SK-N-SH (cell line): ENCODE data around the gene CNN2. TPM values are rescaled to one million over a fixed set of nuclear protein-coding genes. Genes with fewer than 3 reads are reported as not detected.

Source experiments
- CTCF ChIA-PET: fragments of 300-600, 350-600 bp; formaldehyde crosslinking; extraction: SDS; loops from one replicate; lab custom pipeline; 2021; lab: Yijun Ruan, JAX
- POLR2A ChIA-PET: fragments of 350-600 bp; sonication (Branson Sonifier 250); formaldehyde crosslinking; extraction: SDS; loops from one replicate; lab custom pipeline; 2020; ENCODE audit warnings: antibody characterized with exemption, inconsistent platforms; lab: Yijun Ruan, JAX
- DNase-seq: peaks from one replicate; pipeline ENCODE4 v3.0.0; 2012
- H2AFZ ChIP-seq: fragments of 200-600 bp; sonication (generic); 2 replicates; pipeline ENCODE4 v1.8.1; 2016; ENCODE audit warnings: antibody characterized with exemption, mild to moderate bottlenecking, low read depth
- H3F3A ChIP-seq: fragments of 200-600 bp; sonication (generic); replicated peaks from 2 replicates; pipeline ENCODE3; 2016; ENCODE audit warnings: antibody characterized with exemption, mild to moderate bottlenecking; ENCODE audit not compliant: insufficient read depth
- H3K27ac ChIP-seq, 2 experiments: fragments of 200-500 bp in 1 of 2; fragments of 200-600 bp in 1 of 2; sonication (Bioruptor generic) in 1 of 2; sonication (generic), shearing (Covaris generic) in 1 of 2; 2 replicates each; pipeline versions ENCODE4 v1.5.1 to v1.6.1; 2014 to 2016; ENCODE audit warnings: low read depth in 2 of 2, inconsistent platforms in 1 of 2, low read length in 1 of 2, mild to moderate bottlenecking in 1 of 2, mixed read lengths in 1 of 2
- H3K27me3 ChIP-seq: fragments of 200-600 bp; sonication (generic), shearing (Covaris generic); 2 replicates; pipeline ENCODE4 v1.6.1; 2016; ENCODE audit warnings: mixed run types; ENCODE audit not compliant: insufficient read depth
- H3K36me3 ChIP-seq, 2 experiments: fragments of 200-500 bp in 1 of 2; fragments of 200-600 bp in 1 of 2; sonication (Bioruptor generic) in 1 of 2; sonication (generic) in 1 of 2; replicated peaks in 1 of 2; 2 replicates each; pipeline versions ENCODE3 to v1.5.1; 2014 to 2016; ENCODE audit warnings: low read length in 1 of 2, mild to moderate bottlenecking in 1 of 2; ENCODE audit not compliant: insufficient read depth in 2 of 2, control insufficient read depth in 1 of 2
- H3K4me1 ChIP-seq, 2 experiments: fragments of 200-500 bp in 1 of 2; fragments of 200-600 bp in 1 of 2; sonication (Bioruptor generic) in 1 of 2; sonication (generic), shearing (Covaris generic) in 1 of 2; 2 replicates each; pipeline versions ENCODE4 v1.5.1 to v1.6.1; 2014 to 2016; ENCODE audit warnings: low read depth in 1 of 2, low read length in 1 of 2, mixed run types in 1 of 2; ENCODE audit not compliant: insufficient read depth in 2 of 2, control insufficient read depth in 1 of 2
- H3K4me2 ChIP-seq: fragments of 200-600 bp; sonication (generic), shearing (Covaris generic); 2 replicates; pipeline ENCODE4 v1.6.1; 2017; ENCODE audit warnings: mixed run types
- H3K4me3 ChIP-seq, 2 experiments: fragments of 200-500 bp in 1 of 2; fragments of 200-600 bp in 1 of 2; sonication (Bioruptor generic) in 1 of 2; sonication (generic), shearing (Covaris generic) in 1 of 2; 2 replicates each; pipeline versions ENCODE4 v1.5.1 to v1.8.1; 2014 to 2016; ENCODE audit warnings: low read depth in 2 of 2, inconsistent platforms in 1 of 2, low read length in 1 of 2, mild to moderate bottlenecking in 1 of 2, mixed read lengths in 1 of 2, moderate library complexity in 1 of 2
- H3K79me2 ChIP-seq: fragments of 200-600 bp; sonication (generic); 2 replicates; pipeline ENCODE4 v1.8.1; 2017; ENCODE audit warnings: mild to moderate bottlenecking; ENCODE audit not compliant: insufficient read depth
- H3K9ac ChIP-seq: fragments of 200-600 bp; sonication (generic); 2 replicates; pipeline ENCODE4 v1.6.1; 2017; ENCODE audit warnings: mixed run types
- H3K9me2 ChIP-seq: fragments of 200-600 bp; sonication (generic); 2 replicates; pipeline ENCODE4 v1.6.1; 2017; ENCODE audit warnings: mixed run types
- H3K9me3 ChIP-seq: fragments of 200-600 bp; sonication (generic); 2 replicates; pipeline ENCODE4 v1.6.1; 2017; ENCODE audit warnings: mixed run types, mild to moderate bottlenecking, moderate library complexity
- H4K20me1 ChIP-seq: fragments of 200-600 bp; sonication (generic); 2 replicates; pipeline ENCODE4 v1.6.1; 2017; ENCODE audit warnings: mild to moderate bottlenecking, mixed run types; ENCODE audit not compliant: insufficient read depth
- CHD2 ChIP-seq: fragments of 150-350 bp; IDR thresholded peaks from 2 replicates; pipeline ENCODE4 v1.6.1; 2018; ENCODE audit warnings: low read length; ENCODE audit not compliant: partially characterized antibody
- CTCF ChIP-seq: fragments of 200-600 bp; sonication (generic); IDR thresholded peaks from 2 replicates; pipeline ENCODE4 v1.6.1; 2017; ENCODE audit warnings: antibody characterized with exemption, mild to moderate bottlenecking, moderate library complexity
- EZH2phosphoT487 ChIP-seq: fragments of 200-600 bp; sonication (generic); IDR thresholded peaks from 2 replicates; pipeline ENCODE4 v1.6.1; 2017; ENCODE audit warnings: low read depth, mixed run types, mild to moderate bottlenecking, antibody characterized with exemption, moderate library complexity, borderline replicate concordance
- FOXJ3 ChIP-seq: sonication (generic); formaldehyde crosslinking; IDR thresholded peaks from 2 replicates; pipeline ENCODE4 v1.5.1; 2020; ENCODE audit warnings: mild to moderate bottlenecking, missing genetic modification reagents
- MXI1 ChIP-seq: IDR thresholded peaks from 2 replicates; pipeline ENCODE4 v1.6.1; 2012; ENCODE audit warnings: mild to moderate bottlenecking, low read depth, low read length, improper control_type of control experiment
- NRF1 ChIP-seq: IDR thresholded peaks from 2 replicates; pipeline ENCODE4 v1.6.1; 2012; ENCODE audit warnings: low read depth, mild to moderate bottlenecking, low read length
- PBX3 ChIP-seq: IDR thresholded peaks from 2 replicates; pipeline ENCODE4; 2012
- POLR2AphosphoS5 ChIP-seq: IDR thresholded peaks from 2 replicates; pipeline ENCODE4 v1.6.1; 2012; ENCODE audit warnings: low read depth, low read length
- RAD21 ChIP-seq: IDR thresholded peaks from 2 replicates; pipeline ENCODE4 v1.6.1; 2012; ENCODE audit warnings: mild to moderate bottlenecking, low read length
- RFX5 ChIP-seq: IDR thresholded peaks from 2 replicates; pipeline ENCODE4 v1.6.1; 2012; ENCODE audit warnings: mild to moderate bottlenecking, improper control_type of control experiment, low read length
- RXRA ChIP-seq: IDR thresholded peaks from 2 replicates; pipeline ENCODE4 v1.4.0; 2012; ENCODE audit warnings: low read depth, mild to moderate bottlenecking, borderline replicate concordance
- SMC3 ChIP-seq: IDR thresholded peaks from 2 replicates; pipeline ENCODE4 v1.6.1; 2012; ENCODE audit warnings: low read depth, low read length, improper control_type of control experiment
- TAF1 ChIP-seq: IDR thresholded peaks from 2 replicates; pipeline ENCODE4 v1.6.1; 2012; ENCODE audit warnings: low read depth, mild to moderate bottlenecking, low read length, moderate library complexity, borderline replicate concordance
- TCF12 ChIP-seq: IDR thresholded peaks from 2 replicates; pipeline ENCODE4 v1.4.0; 2012
- TEAD4 ChIP-seq: IDR thresholded peaks from 2 replicates; pipeline ENCODE4 v1.4.0; 2012; ENCODE audit warnings: mild to moderate bottlenecking, borderline replicate concordance; ENCODE audit not compliant: insufficient read depth
- USF1 ChIP-seq: IDR thresholded peaks from 2 replicates; pipeline ENCODE4 v1.4.0; 2012; ENCODE audit warnings: low read depth, borderline replicate concordance
- WGBS: methylation state at CpG from one replicate; pipeline ENCODE4 v1.1.6; 2017; ENCODE audit warnings: low lambda C conversion rate; 5-methylcytosine and 5-hydroxymethylcytosine counted together
- polyA plus RNA-seq, 3 experiments: library from polyadenylated mRNA; depleted of rRNA; stranded (reverse); fragments of >200 nt; gene quantifications; 2 replicates each; pipeline ENCODE4 v1.2.3, GENCODE V29; 2012
- TF ChIP-seq, protein P1 (sequence below): IDR thresholded peaks from 2 replicates; pipeline ENCODE4 v1.4.0; 2012; ENCODE audit warnings: low read depth

CNN2 gene
- polyA plus RNA-seq, 1 of the 3 experiments (the other 2 are of a cell fraction), result 279 TPM

GRCh38 chr19:1070576-1070930, 44.1 kb downstream of the CNN2 start:
- TF ChIP-seq EZH2phosphoT487 (no peak), TAF1 (no peak), SMC3 (no peak), TEAD4 (no peak), CTCF (peak; percentile 28), USF1 (no peak), RFX5 (no peak), PBX3 (no peak)
- TF ChIP-seq, all 33 proteins: peak for 1
- no peaks in the 10 kb centered on the region for H3K9me2 ChIP-seq
- no peaks in the 10 kb centered on the region for H3K79me2 ChIP-seq
- WGBS, result 9% methylated on average over 21 of the region's 21 CpGs
- no peak overlapping the region for H3K4me2 ChIP-seq
- H3K4me3 ChIP-seq, result no peak overlapping the region
- POLR2A ChIA-PET, result interaction anchor here (1.1 to 1.4 kb wide), 2 partner anchors 21 to 104 kb away, joined by 3 to 4 read pairs; partner anchors contain the start of gene SBNO2
- H4K20me1 ChIP-seq, result no peaks in the 10 kb centered on the region
- H3K36me3 ChIP-seq, result no peaks in the 10 kb centered on the region
- no peak overlapping the region for H2AFZ ChIP-seq
- no peaks in the 10 kb centered on the region for H3K9me3 ChIP-seq
- DNase-seq, result no peak
- H3K27ac ChIP-seq, result no peak overlapping the region
- H3K27me3 ChIP-seq, result peaks cover 37% of the 10 kb centered on the region
- CTCF ChIA-PET, result interaction anchor here (1.0 to 2.7 kb wide), 2 partner anchors 10 to 30 kb away, joined by 3 to 11 read pairs; no protein-coding TSS in a partner anchor
- no peak overlapping the region for H3K9ac ChIP-seq
- H3K4me1 ChIP-seq, result peaks cover 0 to 19% of the 10 kb centered on the region in 2 experiments; a peak in 1 of 4 replicates
- peaks cover 21% of the 10 kb centered on the region for H3F3A ChIP-seq

DNA sequence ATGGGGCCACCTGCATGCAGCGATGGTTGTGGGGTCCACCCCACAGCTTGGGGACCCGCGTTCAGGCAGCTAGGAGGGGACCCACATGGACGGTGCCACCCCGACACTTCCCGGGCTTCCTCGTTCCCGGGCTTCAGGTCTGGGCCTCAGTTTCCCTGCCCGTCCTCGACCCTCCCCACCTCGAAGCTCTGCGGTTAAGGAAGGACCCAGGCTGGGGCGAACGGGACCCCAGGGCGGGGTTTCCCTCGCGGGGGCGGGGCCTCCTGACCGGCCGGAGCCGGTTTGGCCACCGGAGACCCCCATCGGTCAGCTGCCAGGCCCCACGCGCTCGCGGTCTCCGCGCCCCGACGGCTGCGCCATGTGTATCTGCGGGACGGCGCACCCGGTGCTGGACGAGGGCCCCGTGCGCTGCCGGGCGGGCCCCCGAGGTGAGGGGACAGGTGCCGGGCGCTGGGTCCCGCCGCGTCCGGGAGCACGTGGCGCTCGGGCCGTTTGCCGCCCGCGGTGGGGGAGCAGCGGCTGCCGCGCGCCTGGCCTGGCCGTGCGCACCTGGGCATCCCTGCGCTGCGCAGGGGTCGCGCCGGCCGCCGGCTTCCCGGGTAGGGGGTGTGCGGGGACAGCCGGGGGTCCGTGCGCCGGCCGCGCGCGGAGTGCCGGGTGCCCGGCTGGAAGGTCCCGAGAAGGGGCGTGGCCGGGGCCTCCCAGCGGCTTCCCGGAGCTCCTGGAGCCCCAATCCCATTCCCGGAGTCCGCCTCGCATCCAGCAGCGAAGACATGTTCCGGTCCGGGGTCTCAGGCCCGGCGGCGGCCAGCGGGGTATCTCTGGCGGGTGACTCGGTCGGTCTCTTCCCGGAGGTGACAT, 44.8 kb downstream of the CNN2 start:
- H3K27me3 ChIP-seq, result peaks cover 37% of the 10 kb centered on the region
- DNase-seq, result peak; percentile 62
- peak overlapping the region in 1 of 2 experiments; percentile 12; a peak in 1 of 4 replicates for H3K4me3 ChIP-seq
- no peak overlapping the region for H3K9ac ChIP-seq
- H2AFZ ChIP-seq, result no peak overlapping the region
- H3K36me3 ChIP-seq, result no peaks in the 10 kb centered on the region
- ChIA-PET CTCF (interaction anchor here (0.7 to 2.7 kb wide), 7 partner anchors 9 to 173 kb away, joined by 3 to 11 read pairs (median 3); partner anchors contain the start of gene WDR18), POLR2A (interaction anchor here (1.1 to 1.4 kb wide), 2 partner anchors 22 to 103 kb away, joined by 3 to 4 read pairs; partner anchors contain the start of gene SBNO2)
- H3K9me2 ChIP-seq, result no peaks in the 10 kb centered on the region
- no peak overlapping the region for H3K27ac ChIP-seq
- H3K4me2 ChIP-seq, result no peak overlapping the region
- no peak for TF ChIP-seq EZH2phosphoT487
- TF ChIP-seq RFX5, result no peak
- TF ChIP-seq NRF1, result no peak
- TF ChIP-seq CHD2, result no peak
- TF ChIP-seq TCF12, result no peak
- no peak for TF ChIP-seq RXRA
- TF ChIP-seq FOXJ3 (CRISPR knock-in tag), result no peak
- TF ChIP-seq RAD21, result no peak
- no peak for TF ChIP-seq TEAD4
- TF ChIP-seq CTCF, result no peak
- TF ChIP-seq, protein P1, sequence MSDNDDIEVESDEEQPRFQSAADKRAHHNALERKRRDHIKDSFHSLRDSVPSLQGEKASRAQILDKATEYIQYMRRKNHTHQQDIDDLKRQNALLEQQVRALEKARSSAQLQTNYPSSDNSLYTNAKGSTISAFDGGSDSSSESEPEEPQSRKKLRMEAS, result no peak
- no peak for TF ChIP-seq MXI1
- no peak for TF ChIP-seq POLR2AphosphoS5
- no peaks in the 10 kb centered on the region for H4K20me1 ChIP-seq
- 0% methylated on average over 3 of the region's 99 CpGs for WGBS
- no peaks in the 10 kb centered on the region for H3K9me3 ChIP-seq
- H3K79me2 ChIP-seq, result no peaks in the 10 kb centered on the region
- H3K4me1 ChIP-seq, result peaks cover 0 to 16% of the 10 kb centered on the region in 2 experiments; a peak in 1 of 4 replicates
- peaks cover 18% of the 10 kb centered on the region for H3F3A ChIP-seq
